ENCODE data around the gene UMPS. TPM values are rescaled to one million over a fixed set of nuclear protein-coding genes. Genes with fewer than 3 reads are reported as not detected.
"Not testable (repeated sequence)": the region's sequence is repeated elsewhere in the genome, so short reads cannot be mapped to it uniquely, and the experiment has no call there.

UMPS gene
- total RNA-seq, 1 experiment from 2014 or later, result 61.8 TPM

GRCh38 chr3:124786511-124787241 is 56.4 kb downstream of the UMPS start:
- H3K79me2 ChIP-seq (ENCODE audit: low read depth), result no peaks in the 10 kb centered on the region
- peaks cover 11% of the 10 kb centered on the region for H3F3A ChIP-seq (ENCODE audit: insufficient read depth, low read depth)
- H4K20me1 ChIP-seq (ENCODE audit: insufficient read depth), result peaks cover 7% of the 10 kb centered on the region
- no peaks in the 10 kb centered on the region for H3K27me3 ChIP-seq (ENCODE audit: insufficient read depth, low read depth)
- H2AFZ ChIP-seq, result no peak overlapping the region
- ChIA-PET CTCF (interaction anchor here (0.6 to 3.3 kb wide), 9 partner anchors 21 to 115 kb away, joined by 3 to 36 read pairs (median 3); partner anchors contain the start of gene ITGB5), POLR2A (ENCODE audit: unreplicated experiment) (interaction anchor here (0.6 to 0.7 kb wide), 4 partner anchors 100 to 231 kb away, joined by 4 to 13 read pairs (median 6); partner anchors contain the start of gene ITGB5)
- peak; percentile 7 to 68 for DNase-seq
- intact Hi-C loops (cut with micrococcal nuclease; ENCODE audit: unreplicated experiment), result loop anchor here (1.0 to 2.0 kb wide), 3 partner anchors 50 to 115 kb away; partner anchors contain the start of gene ITGB5
- 0 out of 2 replicates have a peak overlapping the region, but pooled peaks have one; percentile 1 for H3K4me2 ChIP-seq
- no peaks in the 10 kb centered on the region for H3K9me3 ChIP-seq (ENCODE audit: insufficient read depth, low read depth)
- 0 out of 2 replicates have a peak, but pooled peaks cover under 1% of the 10 kb centered on the region for H3K36me3 ChIP-seq (ENCODE audit: low read depth)
- no peak overlapping the region for H3K4me3 ChIP-seq
- peaks cover 8% of the 10 kb centered on the region for H3K4me1 ChIP-seq (replicated peaks; ENCODE audit: insufficient read depth)
- TF ChIP-seq EZH2 (IDR thresholded peaks at IDR 0.05; ENCODE audit: low read depth), result no peak
- peak; percentile 68 for TF ChIP-seq CTCF (conservative IDR thresholded peaks at IDR 0.05)
- H3K9me2 ChIP-seq (ENCODE audit: insufficient read depth), result no peaks in the 10 kb centered on the region
- H3K27ac ChIP-seq, result peak overlapping the region; percentile 50
- no TSS peak for BruUV-seq (replicated peaks)

- Histone ChIP-seq H4K20me1 (ENCODE audit: insufficient read depth) (peaks cover 4% of the 10 kb centered on the region), H3F3A (ENCODE audit: insufficient read depth, low read depth) (peaks cover 11% of the 10 kb centered on the region), H3K4me1 (replicated peaks; ENCODE audit: insufficient read depth) (peaks cover 8% of the 10 kb centered on the region), H3K27me3 (ENCODE audit: insufficient read depth, low read depth) (no peaks in the 10 kb centered on the region), H3K36me3 (ENCODE audit: low read depth) (0 out of 2 replicates have a peak, but pooled peaks cover 8% of the 10 kb centered on the region), H3K79me2 (ENCODE audit: low read depth) (no peaks in the 10 kb centered on the region), H3K9me2 (ENCODE audit: insufficient read depth) (no peaks in the 10 kb centered on the region), H3K4me2 (0 out of 2 replicates have a peak overlapping the region, but pooled peaks have one; percentile 1), H3K27ac (peak overlapping the region; percentile 50), H3K9me3 (ENCODE audit: insufficient read depth, low read depth) (no peaks in the 10 kb centered on the region), H2AFZ (no peak overlapping the region), H3K4me3 (no peak overlapping the region)
- DNase-seq, result no peak
- TF ChIP-seq CTCF (conservative IDR thresholded peaks at IDR 0.05), result no peak
- no peak for TF ChIP-seq EZH2 (IDR thresholded peaks at IDR 0.05; ENCODE audit: low read depth)
- intact Hi-C loops (cut with micrococcal nuclease; ENCODE audit: unreplicated experiment), result loop anchor here (2.0 kb wide), 2 partner anchors 49 to 99 kb away; partner anchors contain the start of gene ITGB5
- BruUV-seq (replicated peaks), result no TSS peak
- CTCF ChIA-PET, result interaction anchor here (0.5 to 3.3 kb wide), 4 partner anchors 56 to 122 kb away, joined by 4 to 36 read pairs (median 9); no protein-coding TSS in a partner anchor
- POLR2A ChIA-PET (ENCODE audit: unreplicated experiment), result interaction anchor here (0.7 kb wide), 1 partner anchor 586 kb away, joined by 5 read pairs; no protein-coding TSS in a partner anchor
Observed at GRCh38 chr3:124787476-124788195, 57.4 kb downstream of the UMPS start.

- peaks cover 11% of the 10 kb centered on the region for H3F3A ChIP-seq (ENCODE audit: insufficient read depth, low read depth)
- H2AFZ ChIP-seq, result no peak overlapping the region
- BruUV-seq (replicated peaks), result no TSS peak
- CTCF ChIA-PET, result interaction anchor here (3.3 kb wide), 1 partner anchor 113 kb away, joined by 36 read pairs; no protein-coding TSS in a partner anchor
- no peak overlapping the region for H3K27ac ChIP-seq
- peaks cover 3% of the 10 kb centered on the region for H4K20me1 ChIP-seq (ENCODE audit: insufficient read depth)
- 0 out of 2 replicates have a peak, but pooled peaks cover 10% of the 10 kb centered on the region for H3K36me3 ChIP-seq (ENCODE audit: low read depth)
- H3K4me2 ChIP-seq, result no peak overlapping the region
- POLR2A ChIA-PET (ENCODE audit: unreplicated experiment), result no interaction called here
- peaks cover 12% of the 10 kb centered on the region for H3K4me1 ChIP-seq (replicated peaks; ENCODE audit: insufficient read depth)
- no peaks in the 10 kb centered on the region for H3K9me2 ChIP-seq (ENCODE audit: insufficient read depth)
- no peak for TF ChIP-seq CTCF (conservative IDR thresholded peaks at IDR 0.05)
- TF ChIP-seq EZH2 (IDR thresholded peaks at IDR 0.05; ENCODE audit: low read depth), result no peak
- intact Hi-C loops (cut with micrococcal nuclease; ENCODE audit: unreplicated experiment), result no loop called here
- H3K9me3 ChIP-seq (ENCODE audit: insufficient read depth, low read depth), result no peaks in the 10 kb centered on the region
- H3K79me2 ChIP-seq (ENCODE audit: low read depth), result no peaks in the 10 kb centered on the region
- no peak for DNase-seq
- H3K27me3 ChIP-seq (ENCODE audit: insufficient read depth, low read depth), result no peaks in the 10 kb centered on the region
- no peak overlapping the region for H3K4me3 ChIP-seq
Observed at GRCh38 chr3:124788254-124788745, 58.0 kb downstream of the UMPS start.

GRCh38 chr3:124789103-124789502 is 58.9 kb downstream of the UMPS start:
- H3F3A ChIP-seq (ENCODE audit: insufficient read depth, low read depth), result peaks cover 15% of the 10 kb centered on the region
- H3K27me3 ChIP-seq (ENCODE audit: insufficient read depth, low read depth); H3K4me3 ChIP-seq; DNase-seq; H3K9me3 ChIP-seq (ENCODE audit: insufficient read depth, low read depth); H3K27ac ChIP-seq; intact Hi-C loops (cut with micrococcal nuclease; ENCODE audit: unreplicated experiment); H2AFZ ChIP-seq; H3K79me2 ChIP-seq (ENCODE audit: low read depth); CTCF ChIA-PET; H3K9me2 ChIP-seq (ENCODE audit: insufficient read depth); BruUV-seq (replicated peaks); H4K20me1 ChIP-seq (ENCODE audit: insufficient read depth); H3K4me2 ChIP-seq; POLR2A ChIA-PET (ENCODE audit: unreplicated experiment): not testable (repeated sequence)
- H3K36me3 ChIP-seq (ENCODE audit: low read depth), result 0 out of 2 replicates have a peak, but pooled peaks cover 10% of the 10 kb centered on the region
- peaks cover 20% of the 10 kb centered on the region for H3K4me1 ChIP-seq (replicated peaks; ENCODE audit: insufficient read depth)

Data from PC-9 (cell line).